ENCODE results near the gene NT5DC3.

The NT5DC3 gene

GRCh38 chr12:103757248-103757647 is 83.8 kb downstream of the NT5DC3 start:
- in situ Hi-C loops (cut with HindIII; ENCODE audit: low sequenced_read_pairs), result no loop called here

- in situ Hi-C loops (cut with HindIII; ENCODE audit: low sequenced_read_pairs), result no loop called here
Observed at GRCh38 chr12:103756443-103756842, 84.6 kb downstream of the NT5DC3 start.

GRCh38 chr12:103755425-103755824 is 85.6 kb downstream of the NT5DC3 start:
- in situ Hi-C loops (cut with HindIII; ENCODE audit: low sequenced_read_pairs), result no loop called here

DNA sequence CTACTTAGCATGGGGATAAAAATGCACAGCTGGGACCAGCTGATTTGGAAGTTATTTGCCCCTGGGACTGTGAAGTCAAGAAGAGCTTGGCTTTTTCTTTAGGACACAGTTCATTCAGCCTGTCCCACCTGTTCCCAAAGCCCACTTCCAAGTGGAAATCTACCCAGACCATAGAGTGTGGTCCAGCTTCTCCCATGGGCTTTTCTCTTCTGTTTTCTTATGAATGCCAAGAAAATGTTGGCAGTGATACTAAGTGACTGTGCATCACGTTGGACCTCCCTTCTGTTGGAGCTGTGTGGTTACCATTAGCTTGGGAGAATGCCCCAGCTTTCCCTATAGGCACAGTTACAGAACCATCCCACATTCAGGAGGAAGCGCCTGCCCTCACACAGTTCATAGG is 89.4 kb downstream of the NT5DC3 start:
- in situ Hi-C loops (cut with HindIII; ENCODE audit: low sequenced_read_pairs), result no loop called here

DNA sequence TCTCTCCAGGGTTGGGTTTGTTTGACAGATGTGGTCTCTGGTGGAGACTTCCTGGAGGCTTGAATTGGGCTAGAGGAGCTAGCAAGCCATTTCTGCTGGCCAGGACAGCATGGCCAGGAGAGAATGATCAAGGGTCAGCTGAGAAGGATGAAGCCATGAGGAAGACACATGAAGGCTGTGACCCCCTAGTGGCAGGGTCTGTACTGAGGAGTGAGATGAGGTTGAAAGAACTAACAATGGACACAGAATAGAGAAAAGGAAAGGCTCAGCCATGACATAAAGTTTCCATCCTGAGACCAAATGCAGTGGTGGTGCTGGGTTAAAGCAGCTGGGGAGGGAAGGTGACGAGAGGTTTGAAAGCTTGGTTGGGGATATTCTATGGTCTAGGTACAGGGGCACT is 89.9 kb downstream of the NT5DC3 start:
- in situ Hi-C loops (cut with HindIII; ENCODE audit: low sequenced_read_pairs), result no loop called here

- in situ Hi-C loops (cut with HindIII; ENCODE audit: low sequenced_read_pairs), result no loop called here
Observed at GRCh38 chr12:103748875-103749274, 92.2 kb downstream of the NT5DC3 start.

GRCh38 chr12:103748002-103748401 is 93.0 kb downstream of the NT5DC3 start:
- in situ Hi-C loops (cut with HindIII; ENCODE audit: low sequenced_read_pairs), result no loop called here

GRCh38 chr12:103745962-103746361 is 95.1 kb downstream of the NT5DC3 start:
- in situ Hi-C loops (cut with HindIII; ENCODE audit: low sequenced_read_pairs), result no loop called here

DNA sequence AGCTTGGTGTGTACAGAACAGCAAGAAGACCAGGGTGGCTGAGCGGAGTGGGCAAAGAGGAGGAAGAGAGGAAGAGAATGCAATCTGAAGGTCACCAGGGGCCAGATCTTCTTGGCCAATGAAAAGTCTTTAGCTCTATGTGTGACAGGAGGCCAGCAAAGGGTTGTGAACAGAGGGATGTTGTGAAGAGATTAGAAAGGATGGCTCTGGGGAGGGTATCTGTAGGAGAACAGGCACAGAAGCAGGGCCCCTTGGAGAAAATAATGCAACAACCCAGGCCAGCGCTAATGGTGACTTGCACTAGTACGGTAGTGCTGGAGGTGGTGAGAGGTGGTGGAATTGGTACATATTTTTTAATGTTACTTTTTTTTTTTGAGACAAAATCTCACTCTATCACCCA is 97.2 kb downstream of the NT5DC3 start:
- in situ Hi-C loops (cut with HindIII; ENCODE audit: low sequenced_read_pairs), result no loop called here

GRCh38 chr12:103742349-103742932 is 98.6 kb downstream of the NT5DC3 start:
- in situ Hi-C loops (cut with HindIII; ENCODE audit: low sequenced_read_pairs), result no loop called here

DNA sequence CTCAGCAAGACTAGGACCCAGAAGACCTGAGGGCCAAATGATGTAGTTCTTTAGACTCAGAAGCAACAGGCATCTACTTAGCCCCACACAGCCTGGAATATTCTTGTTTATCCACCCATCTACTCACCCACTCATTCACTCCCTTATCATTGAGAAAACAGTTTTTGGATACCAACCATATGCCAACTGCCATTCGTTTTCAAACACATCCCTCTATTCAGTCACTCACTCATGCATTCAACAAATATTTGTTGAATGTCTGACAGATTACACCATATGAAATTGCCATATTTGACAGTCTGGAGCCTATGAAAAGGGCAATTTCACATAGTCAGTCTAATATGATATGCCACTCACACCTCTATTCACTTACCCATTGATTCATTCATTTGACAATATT is 103.2 kb downstream of the NT5DC3 start:
- in situ Hi-C loops (cut with HindIII; ENCODE audit: low sequenced_read_pairs), result no loop called here

DNA sequence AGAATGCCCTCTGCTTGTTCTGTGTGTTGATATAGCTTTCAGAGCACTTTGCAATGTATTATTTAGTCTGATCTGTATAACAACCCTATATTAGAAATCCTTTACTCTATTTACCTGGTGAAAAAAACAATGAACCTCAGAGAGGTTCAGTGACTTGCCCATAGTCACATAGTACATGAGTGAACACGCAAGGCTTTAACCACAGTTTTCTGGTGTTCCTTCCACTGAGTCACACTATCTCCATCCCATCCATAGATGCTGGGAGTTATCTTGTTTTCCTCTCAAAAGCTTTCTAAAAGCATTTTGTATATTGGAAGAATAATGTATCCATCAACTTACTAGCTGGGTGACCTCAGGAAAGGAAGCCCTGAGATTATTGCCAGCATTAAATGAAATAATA is 104.5 kb downstream of the NT5DC3 start:
- in situ Hi-C loops (cut with HindIII; ENCODE audit: low sequenced_read_pairs), result no loop called here

- in situ Hi-C loops (cut with HindIII; ENCODE audit: low sequenced_read_pairs), result no loop called here
Observed at GRCh38 chr12:103735291-103735690, 105.7 kb downstream of the NT5DC3 start.

- in situ Hi-C loops (cut with HindIII; ENCODE audit: low sequenced_read_pairs), result no loop called here
Observed at GRCh38 chr12:103734863-103735262, 106.2 kb downstream of the NT5DC3 start.

DNA sequence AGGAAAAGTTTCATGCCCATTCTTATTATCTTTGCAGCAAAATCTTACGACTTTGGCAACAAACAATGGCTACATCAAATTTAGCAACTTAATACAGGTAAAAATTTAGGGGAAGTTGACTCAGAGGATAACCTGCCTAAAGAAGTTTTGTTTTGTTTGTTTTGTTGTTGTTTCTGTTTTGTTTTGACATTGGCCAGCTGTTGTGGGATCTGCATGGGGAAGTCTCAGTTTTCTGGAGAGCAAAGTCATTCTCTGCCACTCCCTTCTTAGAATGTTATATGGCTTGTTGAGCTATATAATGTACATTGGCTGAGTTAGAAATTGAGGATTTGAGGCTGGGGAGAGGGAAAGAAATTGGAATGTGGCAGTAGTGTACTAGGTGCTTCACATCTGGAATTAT is 109.5 kb downstream of the NT5DC3 start:
- in situ Hi-C loops (cut with HindIII; ENCODE audit: low sequenced_read_pairs), result no loop called here

- in situ Hi-C loops (cut with HindIII; ENCODE audit: low sequenced_read_pairs), result no loop called here
Observed at GRCh38 chr12:103729499-103729898, 111.5 kb downstream of the NT5DC3 start.

GRCh38 chr12:103728323-103728722 is 112.7 kb downstream of the NT5DC3 start:
- in situ Hi-C loops (cut with HindIII; ENCODE audit: low sequenced_read_pairs), result no loop called here

DNA sequence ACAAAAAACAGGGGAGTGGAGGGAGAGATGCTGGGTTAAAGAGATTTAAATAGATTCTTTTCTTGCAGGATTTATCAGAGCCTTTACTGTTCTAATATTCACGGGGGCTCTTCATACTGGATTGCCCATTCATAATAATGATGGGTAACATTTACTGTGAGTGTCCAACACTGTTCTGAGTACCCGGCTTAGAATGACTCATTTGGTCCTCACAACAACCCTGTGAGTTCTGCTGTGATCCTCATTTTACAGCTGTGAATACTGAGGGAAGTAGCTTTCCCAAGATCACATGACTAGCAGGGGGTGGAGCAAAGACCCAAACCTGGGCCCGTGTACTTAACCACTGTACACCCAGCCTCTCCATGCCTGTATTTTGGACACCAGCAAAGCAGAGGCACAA is 113.4 kb downstream of the NT5DC3 start:
- in situ Hi-C loops (cut with HindIII; ENCODE audit: low sequenced_read_pairs), result no loop called here

DNA sequence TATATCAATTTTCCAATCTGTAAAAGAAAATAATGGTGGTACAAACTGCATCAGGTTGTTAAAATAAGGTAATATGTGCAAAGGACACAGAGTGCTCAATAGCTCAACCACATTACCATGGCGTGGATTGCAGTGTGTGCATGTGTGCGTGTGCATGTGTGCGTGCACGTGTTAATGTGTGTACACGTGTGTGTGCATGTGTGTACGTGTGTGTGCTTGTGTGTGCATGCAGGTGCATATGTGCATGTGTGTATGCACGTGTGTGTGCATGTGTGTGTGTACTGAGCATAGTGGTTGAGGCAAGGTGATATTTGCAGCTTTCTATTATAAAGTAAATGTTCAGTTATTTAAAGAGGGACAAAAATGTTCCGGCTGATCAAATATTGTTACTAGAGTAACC is 115.6 kb downstream of the NT5DC3 start:
- in situ Hi-C loops (cut with HindIII; ENCODE audit: low sequenced_read_pairs), result no loop called here
